Fibroblast of the aortic adventitia (primary cell): ENCODE measurements around the gene OR6K6. TPM values are rescaled to one million over a fixed set of nuclear protein-coding genes. Genes with fewer than 3 reads are reported as not detected.

Experiments used
- DNase-seq: peaks from one replicate; pipeline ENCODE4 v3.0.0-alpha.2; 2010; ENCODE audit warnings: low read depth
- H3K4me3 ChIP-seq: 2 replicates; pipeline ENCODE4 v1.5.1; 2011; ENCODE audit warnings: low read depth, mild to moderate bottlenecking, control low read depth, low read length, moderate library complexity
- total RNA-seq: library from RNA; depleted of rRNA; stranded (reverse); fragments of >200 nt; gene quantifications from 2 replicates; pipeline ENCODE4 v1.2.3, GENCODE V29; 2012; ENCODE audit warnings: low replicate concordance
- TF ChIP-seq, protein P1 (sequence below): IDR thresholded peaks from 2 replicates; pipeline ENCODE4 v1.5.1; 2011; ENCODE audit warnings: mild to moderate bottlenecking, low read length, control low read depth, inconsistent platforms; ENCODE audit not compliant: insufficient read depth

OR6K6 gene
- total RNA-seq, 1 donor: not detected

DNA sequence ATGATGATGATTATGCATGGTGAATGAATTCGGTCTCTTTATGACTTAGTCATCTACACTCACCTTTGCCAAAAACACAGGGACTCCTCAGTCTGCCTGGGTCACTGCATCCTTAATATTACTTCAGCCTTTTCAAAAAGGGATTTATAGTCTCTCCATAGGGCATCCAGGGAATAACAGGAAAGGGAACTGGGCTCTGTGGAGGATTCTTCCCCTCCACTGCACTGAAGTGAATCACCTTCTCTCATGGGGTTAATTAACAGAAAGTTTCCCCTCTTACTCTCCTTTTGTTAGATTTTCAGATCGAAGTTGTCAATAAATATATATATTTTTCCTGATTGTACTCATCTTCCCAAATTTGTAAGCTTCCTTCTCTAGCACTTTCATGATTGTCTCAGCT is 33.9 kb upstream of the OR6K6 start, which contains the start of gene OR6K3:
OR6K3 (minus strand) TSS at position 101 of the 400 bp plus-strand sequence. CDS start 2,605 bp downstream, outside the sequence.
- TF ChIP-seq, protein P1, sequence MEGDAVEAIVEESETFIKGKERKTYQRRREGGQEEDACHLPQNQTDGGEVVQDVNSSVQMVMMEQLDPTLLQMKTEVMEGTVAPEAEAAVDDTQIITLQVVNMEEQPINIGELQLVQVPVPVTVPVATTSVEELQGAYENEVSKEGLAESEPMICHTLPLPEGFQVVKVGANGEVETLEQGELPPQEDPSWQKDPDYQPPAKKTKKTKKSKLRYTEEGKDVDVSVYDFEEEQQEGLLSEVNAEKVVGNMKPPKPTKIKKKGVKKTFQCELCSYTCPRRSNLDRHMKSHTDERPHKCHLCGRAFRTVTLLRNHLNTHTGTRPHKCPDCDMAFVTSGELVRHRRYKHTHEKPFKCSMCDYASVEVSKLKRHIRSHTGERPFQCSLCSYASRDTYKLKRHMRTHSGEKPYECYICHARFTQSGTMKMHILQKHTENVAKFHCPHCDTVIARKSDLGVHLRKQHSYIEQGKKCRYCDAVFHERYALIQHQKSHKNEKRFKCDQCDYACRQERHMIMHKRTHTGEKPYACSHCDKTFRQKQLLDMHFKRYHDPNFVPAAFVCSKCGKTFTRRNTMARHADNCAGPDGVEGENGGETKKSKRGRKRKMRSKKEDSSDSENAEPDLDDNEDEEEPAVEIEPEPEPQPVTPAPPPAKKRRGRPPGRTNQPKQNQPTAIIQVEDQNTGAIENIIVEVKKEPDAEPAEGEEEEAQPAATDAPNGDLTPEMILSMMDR: no peak
- no peak within 1 kb of the TSS for H3K4me3 ChIP-seq
- DNase-seq: no peak

DNA sequence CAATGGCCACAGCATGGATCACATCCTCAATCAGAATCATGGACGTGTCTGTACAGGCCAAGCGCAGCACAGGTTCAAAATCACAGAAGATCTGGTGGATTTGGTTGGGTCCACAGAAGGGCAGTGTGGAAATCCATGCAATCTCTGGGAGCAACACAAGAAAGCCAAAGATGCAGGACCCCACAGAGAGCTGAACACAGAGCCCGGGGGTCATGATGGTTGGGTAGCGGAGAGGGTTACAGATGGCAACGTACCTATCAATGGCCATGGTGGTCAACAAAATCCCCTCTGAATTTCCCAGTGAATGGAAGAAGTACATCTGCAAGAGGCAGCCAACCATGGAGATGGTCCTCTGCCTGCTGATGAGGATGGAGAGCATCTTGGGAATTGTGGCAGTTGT is 30.1 kb upstream of the OR6K6 start:
- DNase-seq: no peak
- no peak overlapping the region for H3K4me3 ChIP-seq
- TF ChIP-seq, protein P1: no peak

DNA sequence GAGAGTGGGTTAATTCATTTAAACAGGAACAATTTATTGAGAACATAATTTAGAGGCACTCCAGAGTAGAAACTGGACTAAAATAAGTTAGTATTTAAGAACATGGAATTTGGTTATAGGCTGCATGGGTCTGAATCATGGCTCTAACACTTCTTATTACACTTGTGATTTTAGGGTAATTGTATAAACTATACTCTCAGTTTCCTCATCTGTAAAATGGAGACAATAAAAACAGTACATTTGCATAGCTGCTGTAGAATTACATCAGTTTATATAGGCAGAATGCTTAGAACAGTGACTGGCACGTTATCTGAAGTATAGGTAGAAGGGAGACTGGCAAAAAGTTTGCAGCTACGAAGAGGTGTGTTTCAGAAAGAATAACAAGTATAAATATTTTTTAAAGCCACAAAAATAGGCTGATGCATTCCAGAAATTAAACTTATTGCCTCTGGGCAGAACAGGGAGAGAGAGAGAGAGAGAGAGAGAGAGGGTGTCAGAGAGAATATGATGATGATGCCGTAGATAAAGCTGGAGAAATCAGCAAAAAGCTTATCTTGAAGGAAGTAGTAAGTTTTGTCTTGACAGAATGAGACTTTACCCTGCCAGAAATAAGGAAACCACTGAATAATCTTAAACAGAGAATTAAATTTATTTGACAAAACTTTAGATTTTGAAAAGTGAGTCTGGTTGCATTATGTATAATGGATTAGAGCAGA is 25.9 kb upstream of the OR6K6 start:
- TF ChIP-seq, protein P1: no peak
- no peak overlapping the region for H3K4me3 ChIP-seq
- no peak for DNase-seq

DNA sequence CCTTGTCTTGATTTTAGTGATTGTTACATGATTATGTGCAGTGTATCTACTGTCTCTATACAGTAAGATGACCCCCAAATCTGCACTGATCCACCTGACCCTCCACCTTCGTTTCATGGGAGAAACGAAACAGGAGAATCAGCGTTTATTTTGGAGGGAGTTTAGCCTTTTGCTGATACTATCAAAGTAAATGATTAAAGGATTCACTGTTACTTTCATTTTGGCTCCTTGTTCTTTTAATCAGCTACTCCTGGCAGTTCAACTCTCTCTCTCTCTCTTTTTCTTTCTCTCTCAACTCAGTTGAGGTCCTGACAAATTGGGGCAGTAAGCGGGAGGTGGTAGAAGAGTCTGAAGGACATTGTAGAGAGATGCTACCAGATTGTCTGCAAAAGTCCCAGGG is 24.1 kb upstream of the OR6K6 start:
- DNase-seq: no peak
- H3K4me3 ChIP-seq: no peak overlapping the region
- TF ChIP-seq, protein P1: no peak

DNA sequence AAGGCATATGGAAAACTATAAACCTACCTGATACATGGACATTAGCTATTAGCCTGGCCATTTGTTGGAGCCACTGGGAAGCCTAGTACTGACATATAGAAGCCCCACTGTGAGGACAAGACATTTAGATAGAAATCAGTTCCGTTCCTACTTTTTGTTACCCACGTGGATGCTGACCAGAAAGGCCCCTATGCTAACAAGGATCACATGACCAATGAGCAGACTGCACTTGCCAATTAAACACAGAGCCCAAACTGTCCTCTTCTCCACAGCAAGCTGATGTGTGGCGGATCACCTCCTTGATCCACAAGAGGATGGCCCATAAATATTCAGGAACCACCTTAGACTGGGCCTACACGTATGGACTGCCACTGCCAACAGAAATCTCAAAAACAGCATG is 22.8 kb upstream of the OR6K6 start:
- no peak for DNase-seq

DNA sequence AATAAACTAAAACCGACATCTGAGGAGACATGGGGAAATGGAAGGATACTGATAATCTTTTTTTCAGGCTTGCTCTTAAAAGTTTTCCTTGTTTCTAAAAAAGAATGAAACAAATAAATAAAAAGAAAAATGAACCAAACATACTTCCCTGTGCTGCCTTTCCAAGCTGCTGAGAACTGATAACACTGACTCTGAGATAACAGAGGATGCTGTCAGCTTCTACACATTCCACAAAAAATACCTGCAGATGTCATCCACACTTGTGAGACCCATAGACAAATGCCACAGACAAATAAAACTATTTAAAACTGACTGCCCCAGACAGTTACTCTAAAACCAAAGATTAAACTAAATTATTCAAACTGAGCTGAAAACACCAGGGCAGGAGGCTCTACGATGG is 22.0 kb upstream of the OR6K6 start:
- TF ChIP-seq, protein P1: no peak
- H3K4me3 ChIP-seq: no peak overlapping the region
- DNase-seq: no peak

More for the DNA sequence above, 22.8 kb upstream of the OR6K6 start:
- TF ChIP-seq, protein P1: no peak
- no peak overlapping the region for H3K4me3 ChIP-seq

DNA sequence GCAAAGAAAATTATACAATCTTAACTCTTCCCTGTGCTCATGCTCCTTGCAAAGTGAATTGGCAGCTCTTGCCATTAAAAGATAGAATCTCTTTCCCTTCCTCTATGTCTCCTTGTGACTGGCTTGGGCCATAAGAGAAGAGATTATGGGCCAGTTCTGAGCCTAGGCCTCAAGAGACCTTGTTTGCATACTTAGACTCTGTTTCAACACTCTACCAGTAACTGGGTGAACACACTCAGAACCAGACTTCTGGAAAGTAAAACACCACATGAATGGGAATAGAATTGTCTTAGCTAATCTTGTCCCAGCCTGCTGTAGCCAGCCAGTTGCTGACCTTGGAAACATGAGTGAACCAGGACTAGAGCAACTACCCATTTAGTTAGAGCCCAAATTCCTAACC is 18.7 kb upstream of the OR6K6 start:
- TF ChIP-seq, protein P1: no peak
- DNase-seq: no peak
- H3K4me3 ChIP-seq: no peak overlapping the region
